OCI-LY1 (cell line): ENCODE data around the gene MAT1A.

ENCODE experiments used
- H2AFZ ChIP-seq: fragments of 200-600 bp; sonication (generic), shearing (Covaris generic); 2 replicates; pipeline ENCODE4 v1.6.0; 2014; ENCODE audit warnings: antibody characterized with exemption, mild to moderate bottlenecking, low read length
- H3F3A ChIP-seq: fragments of 200-600 bp; sonication (generic), shearing (Covaris generic); 2 replicates; pipeline ENCODE4 v1.6.0; 2014; ENCODE audit warnings: mild to moderate bottlenecking, antibody characterized with exemption, low read length, moderate library complexity; ENCODE audit not compliant: insufficient read depth
- H3K27ac ChIP-seq: fragments of 200-600 bp; sonication (generic); 2 replicates; pipeline ENCODE4 v1.5.1; 2014; ENCODE audit warnings: low read length, mixed run types, mild to moderate bottlenecking, low read depth; ENCODE audit not compliant: poor library complexity, severe bottlenecking
- H3K27me3 ChIP-seq: fragments of 200-600 bp; sonication (generic); 2 replicates; pipeline ENCODE4 v1.6.0; 2014; ENCODE audit warnings: antibody characterized with exemption, mild to moderate bottlenecking, low read length, moderate library complexity; ENCODE audit not compliant: insufficient read depth
- H3K36me3 ChIP-seq: fragments of 200-600 bp; sonication (generic); 2 replicates; pipeline ENCODE4 v1.6.1; 2014; ENCODE audit warnings: mild to moderate bottlenecking, antibody characterized with exemption, low read length, moderate library complexity, mixed read lengths; ENCODE audit not compliant: insufficient read depth
- H3K4me1 ChIP-seq: fragments of 200-600 bp; sonication (generic); 2 replicates; pipeline ENCODE4 v1.5.1; 2014; ENCODE audit warnings: mild to moderate bottlenecking, low read length, moderate library complexity; ENCODE audit not compliant: insufficient read depth, severe bottlenecking
- H3K4me2 ChIP-seq: fragments of 200-600 bp; sonication (generic), shearing (Covaris generic); 2 replicates; pipeline ENCODE4 v1.6.1; 2014; ENCODE audit warnings: low read length
- H3K4me3 ChIP-seq: fragments of 200-600 bp; sonication (generic); 2 replicates; pipeline ENCODE4 v1.5.1; 2014; ENCODE audit warnings: low read length, low read depth, mild to moderate bottlenecking, mixed read lengths; ENCODE audit not compliant: poor library complexity, severe bottlenecking
- H3K79me2 ChIP-seq: fragments of 200-600 bp; shearing (Covaris generic); 2 replicates; pipeline ENCODE4 v1.6.1; 2016; ENCODE audit warnings: mixed run types, low read length, mixed read lengths; ENCODE audit not compliant: insufficient read depth
- H3K9ac ChIP-seq: fragments of 200-600 bp; sonication (generic), shearing (Covaris generic); 2 replicates; pipeline ENCODE4 v1.6.1; 2014; ENCODE audit warnings: mild to moderate bottlenecking, low read length, mixed read lengths
- H3K9me2 ChIP-seq: fragments of 200-600 bp; sonication (generic), shearing (Covaris generic); 2 replicates; pipeline ENCODE4 v1.6.1; 2014; ENCODE audit warnings: low read depth, mild to moderate bottlenecking, low read length, mixed read lengths
- H3K9me3 ChIP-seq: fragments of 200-600 bp; shearing (Covaris generic); 2 replicates; pipeline ENCODE4 v1.6.1; 2014; ENCODE audit warnings: low read length, mixed read lengths
- H4K20me1 ChIP-seq: fragments of 200-600 bp; sonication (generic), shearing (Covaris generic); 2 replicates; pipeline ENCODE4 v1.6.0; 2016; ENCODE audit warnings: mild to moderate bottlenecking, low read length; ENCODE audit not compliant: insufficient read depth
- CTCF ChIP-seq: fragments of 200-600 bp; sonication (generic), shearing (Covaris generic); IDR thresholded peaks from 2 replicates; pipeline ENCODE4 v1.5.1; 2017; ENCODE audit warnings: mild to moderate bottlenecking, antibody characterized with exemption, low read length, moderate library complexity, mixed read lengths
- EZH2 ChIP-seq: fragments of 200-600 bp; sonication (generic), shearing (Covaris generic); IDR thresholded peaks from 2 replicates; pipeline ENCODE4 v1.8.0; 2017; ENCODE audit warnings: borderline replicate concordance, mixed run types, mild to moderate bottlenecking, antibody characterized with exemption, low read length, moderate library complexity, mixed read lengths

Gene MAT1A

GRCh38 chr10:80268938-80269588 is 20.4 kb downstream of the MAT1A start:
- Histone ChIP-seq H3K4me1 (no peaks in the 10 kb centered on the region), H3K79me2 (no peaks in the 10 kb centered on the region), H3K9me2 (no peaks in the 10 kb centered on the region), H3K27me3 (no peaks in the 10 kb centered on the region), H2AFZ (no peak overlapping the region), H3K9me3 (no peaks in the 10 kb centered on the region), H3K36me3 (no peaks in the 10 kb centered on the region), H3K4me2 (no peak overlapping the region), H3K9ac (no peak overlapping the region), H3K4me3 (no peak overlapping the region), H3F3A (no peaks in the 10 kb centered on the region), H4K20me1 (no peaks in the 10 kb centered on the region), H3K27ac (no peak overlapping the region)
- TF ChIP-seq CTCF (no peak), EZH2 (no peak)

- Histone ChIP-seq H3K4me1 (no peaks in the 10 kb centered on the region), H3K36me3 (no peaks in the 10 kb centered on the region), H4K20me1 (no peaks in the 10 kb centered on the region), H3K4me2 (no peak overlapping the region), H3K9me3 (no peaks in the 10 kb centered on the region), H3K27me3 (no peaks in the 10 kb centered on the region), H3K27ac (no peak overlapping the region), H2AFZ (no peak overlapping the region), H3K9me2 (no peaks in the 10 kb centered on the region), H3F3A (no peaks in the 10 kb centered on the region), H3K4me3 (no peak overlapping the region), H3K79me2 (no peaks in the 10 kb centered on the region), H3K9ac (no peak overlapping the region)
- no peak for TF ChIP-seq EZH2
- TF ChIP-seq CTCF, result no peak
Measured at GRCh38 chr10:80268266-80268665, 21.2 kb downstream of the MAT1A start.

GRCh38 chr10:80266513-80266863 is 23.0 kb downstream of the MAT1A start:
- TF ChIP-seq CTCF (no peak), EZH2 (no peak)
- Histone ChIP-seq H2AFZ (no peak overlapping the region), H3K9ac (no peak overlapping the region), H3K36me3 (no peaks in the 10 kb centered on the region), H3K27ac (no peak overlapping the region), H3K79me2 (no peaks in the 10 kb centered on the region), H3F3A (no peaks in the 10 kb centered on the region), H3K9me2 (no peaks in the 10 kb centered on the region), H4K20me1 (no peaks in the 10 kb centered on the region), H3K27me3 (no peaks in the 10 kb centered on the region), H3K4me2 (no peak overlapping the region), H3K4me1 (no peaks in the 10 kb centered on the region), H3K4me3 (no peak overlapping the region), H3K9me3 (no peaks in the 10 kb centered on the region)
